ENCODE results near the gene CAVIN4. TPM values are rescaled to one million over a fixed set of nuclear protein-coding genes. Genes with fewer than 3 reads are reported as not detected.

Gene CAVIN4
- total RNA-seq (2014; rRNA removed; shearing (Covaris generic)) = 1.6 and 3.1 TPM in 2 replicates

GRCh38 chr9:100577776-100578448 is at the start of gene CAVIN4:
CAVIN4 (plus strand) TSS chr9:100578079; CDS start chr9:100578144, 65 bp downstream.
- Histone ChIP-seq H3K36me3 (replicated peaks; ENCODE audit: control insufficient read depth, insufficient read depth, low read length) (peaks cover 7% of the 10 kb centered on the region), H3K27me3 (ENCODE audit: control insufficient read depth, insufficient read depth, low read length) (no peaks in the 10 kb centered on the region), H3K4me3 (ENCODE audit: insufficient read depth, low read depth, low read length) (no peak within 1 kb of the TSS)
- no peak for DNase-seq

GRCh38 chr9:100534401-100534800 is 43.5 kb upstream of the CAVIN4 start:
- Histone ChIP-seq H3K27me3 (ENCODE audit: control insufficient read depth, insufficient read depth, low read length) (no peaks in the 10 kb centered on the region), H3K36me3 (replicated peaks; ENCODE audit: control insufficient read depth, insufficient read depth, low read length) (no peaks in the 10 kb centered on the region; the same call in 1 of the 2 replicates), H3K4me3 (ENCODE audit: insufficient read depth, low read depth, low read length) (no peak overlapping the region)
- DNase-seq = no peak

DNA sequence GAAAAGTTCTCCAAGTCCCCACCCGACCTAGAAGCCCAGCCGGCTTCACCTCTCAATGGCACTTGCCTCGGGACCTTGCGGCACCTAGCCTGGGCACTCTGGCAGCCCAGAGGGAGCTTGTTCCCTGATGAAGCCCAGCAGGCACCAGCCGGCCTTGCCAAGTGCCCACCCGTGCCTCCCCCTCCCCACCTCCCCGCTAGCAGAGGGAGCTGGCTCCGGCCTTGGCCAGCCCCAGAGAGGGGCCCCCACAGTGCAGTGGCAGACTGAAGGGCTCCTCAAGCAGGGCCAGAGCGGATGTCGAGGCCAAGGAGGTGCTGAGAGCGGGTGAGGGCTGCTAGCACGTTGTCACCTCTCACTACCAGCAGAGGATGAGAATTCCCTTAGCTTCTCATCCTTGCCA is 37.6 kb upstream of the CAVIN4 start:
- Histone ChIP-seq H3K36me3 (replicated peaks; ENCODE audit: control insufficient read depth, insufficient read depth, low read length) (peaks cover 8% of the 10 kb centered on the region), H3K4me3 (ENCODE audit: insufficient read depth, low read depth, low read length) (no peak overlapping the region), H3K27me3 (ENCODE audit: control insufficient read depth, insufficient read depth, low read length) (no peaks in the 10 kb centered on the region)
- no peak for DNase-seq

DNA sequence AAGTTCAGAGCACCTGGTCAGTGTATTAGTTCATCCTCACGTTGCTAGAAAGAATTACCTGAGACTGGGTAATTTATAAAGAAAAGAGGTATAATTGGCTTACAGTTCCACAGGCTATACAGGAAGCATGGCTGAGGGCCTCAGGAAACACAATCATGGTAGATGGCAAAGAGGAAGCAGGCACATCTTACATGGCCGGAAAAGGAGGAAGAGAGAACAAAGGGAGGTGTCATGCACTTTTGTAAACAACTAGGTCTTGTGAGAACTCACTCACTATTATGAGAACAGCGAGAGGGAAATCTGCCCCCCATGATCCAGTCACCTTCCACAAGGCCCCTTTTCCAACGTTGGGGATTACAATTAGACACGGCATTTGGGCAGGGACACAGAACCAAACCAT is 28.8 kb upstream of the CAVIN4 start:
- H3K36me3 ChIP-seq (replicated peaks; ENCODE audit: control insufficient read depth, insufficient read depth, low read length) = peaks cover 14% of the 10 kb centered on the region

GRCh38 chr9:100554935-100555401 is 22.9 kb upstream of the CAVIN4 start:
- H3K36me3 ChIP-seq (replicated peaks; ENCODE audit: control insufficient read depth, insufficient read depth, low read length) = peaks cover 6% of the 10 kb centered on the region
- H3K4me3 ChIP-seq (ENCODE audit: insufficient read depth, low read depth, low read length) = no peak overlapping the region
- DNase-seq = no peak
- H3K27me3 ChIP-seq (ENCODE audit: control insufficient read depth, insufficient read depth, low read length) = no peaks in the 10 kb centered on the region

More for the DNA sequence above, 28.8 kb upstream of the CAVIN4 start:
- Histone ChIP-seq H3K27me3 (ENCODE audit: control insufficient read depth, insufficient read depth, low read length) (no peaks in the 10 kb centered on the region), H3K4me3 (ENCODE audit: insufficient read depth, low read depth, low read length) (no peak overlapping the region)
- no peak for DNase-seq

DNA sequence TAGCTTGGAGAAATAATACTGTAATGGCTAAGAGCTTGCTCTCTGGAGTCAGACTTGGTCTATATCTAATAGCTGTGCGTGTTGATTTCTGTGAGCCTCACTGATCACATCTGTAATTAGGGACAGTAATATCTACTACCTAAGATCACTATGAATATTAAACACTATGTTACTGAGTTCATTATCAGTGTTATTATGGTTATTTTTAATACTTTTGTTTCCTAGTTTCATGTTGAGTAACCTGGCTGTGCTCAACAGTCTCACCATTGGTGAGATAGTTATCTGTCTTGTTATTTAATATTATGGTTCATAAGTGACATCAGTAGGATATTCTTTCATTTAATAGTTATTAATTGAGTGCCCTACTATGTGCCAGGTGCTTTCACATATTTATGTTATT is 22.4 kb upstream of the CAVIN4 start:
- Histone ChIP-seq H3K4me3 (ENCODE audit: insufficient read depth, low read depth, low read length) (no peak overlapping the region), H3K27me3 (ENCODE audit: control insufficient read depth, insufficient read depth, low read length) (no peaks in the 10 kb centered on the region), H3K36me3 (replicated peaks; ENCODE audit: control insufficient read depth, insufficient read depth, low read length) (peaks cover 5% of the 10 kb centered on the region)
- DNase-seq = no peak

DNA sequence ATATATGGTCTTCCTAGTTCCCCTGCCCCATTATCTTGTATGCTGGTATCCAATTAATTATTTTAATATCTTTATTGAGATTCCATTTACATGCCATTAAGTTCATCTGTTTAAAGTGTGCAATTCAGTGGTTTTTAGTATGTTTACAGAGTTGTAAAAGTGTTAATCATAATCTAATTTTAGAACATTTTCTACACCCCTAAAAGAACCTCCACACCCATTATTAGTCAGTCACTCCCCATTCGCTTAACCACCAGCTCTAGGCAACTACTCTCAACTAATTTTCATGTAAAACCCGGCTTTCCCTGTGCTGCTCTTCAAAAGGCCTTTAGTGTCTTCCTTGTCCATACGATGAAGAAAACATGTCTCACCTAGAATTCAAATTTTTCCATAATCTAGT is 20.8 kb upstream of the CAVIN4 start:
- DNase-seq = no peak
- Histone ChIP-seq H3K4me3 (ENCODE audit: insufficient read depth, low read depth, low read length) (no peak overlapping the region), H3K36me3 (replicated peaks; ENCODE audit: control insufficient read depth, insufficient read depth, low read length) (peaks cover 1% of the 10 kb centered on the region), H3K27me3 (ENCODE audit: control insufficient read depth, insufficient read depth, low read length) (no peaks in the 10 kb centered on the region)

GRCh38 chr9:100561256-100561655 is 16.6 kb upstream of the CAVIN4 start:
- Histone ChIP-seq H3K4me3 (ENCODE audit: insufficient read depth, low read depth, low read length) (no peak overlapping the region), H3K27me3 (ENCODE audit: control insufficient read depth, insufficient read depth, low read length) (no peaks in the 10 kb centered on the region), H3K36me3 (replicated peaks; ENCODE audit: control insufficient read depth, insufficient read depth, low read length) (no peaks in the 10 kb centered on the region; the same call in none of the 2 replicates)
- DNase-seq = no peak

DNA sequence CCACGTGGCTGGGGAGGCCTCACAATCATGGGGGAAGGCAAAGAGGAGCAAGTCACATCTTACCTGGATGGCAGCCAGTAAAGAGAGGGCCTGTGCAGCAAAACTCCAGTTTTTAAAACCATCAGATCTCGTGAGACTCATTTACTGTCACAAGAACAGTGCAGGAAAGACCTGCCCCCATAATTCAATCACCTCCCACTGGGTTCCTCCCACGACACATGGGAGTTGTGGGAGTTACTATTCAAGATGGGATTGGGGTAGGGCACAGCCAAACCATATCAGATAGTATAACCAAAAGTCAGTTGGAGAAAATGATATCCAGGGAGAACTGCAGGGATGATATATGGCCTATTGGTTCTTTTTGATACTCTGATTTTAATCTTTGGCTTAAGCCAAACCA is 10.0 kb upstream of the CAVIN4 start:
- Histone ChIP-seq H3K36me3 (replicated peaks; ENCODE audit: control insufficient read depth, insufficient read depth, low read length) (no peaks in the 10 kb centered on the region; the same call in none of the 2 replicates), H3K27me3 (ENCODE audit: control insufficient read depth, insufficient read depth, low read length) (no peaks in the 10 kb centered on the region), H3K4me3 (ENCODE audit: insufficient read depth, low read depth, low read length) (no peak overlapping the region)
- no peak for DNase-seq

- DNase-seq = no peak
- H3K4me3 ChIP-seq (ENCODE audit: insufficient read depth, low read depth, low read length) = no peak overlapping the region
- H3K36me3 ChIP-seq (replicated peaks; ENCODE audit: control insufficient read depth, insufficient read depth, low read length) = peaks cover 5% of the 10 kb centered on the region; the same call in 1 of the 2 replicates
- H3K27me3 ChIP-seq (ENCODE audit: control insufficient read depth, insufficient read depth, low read length) = no peaks in the 10 kb centered on the region
Measured at GRCh38 chr9:100573655-100574260, 4.1 kb upstream of the CAVIN4 start.

DNA sequence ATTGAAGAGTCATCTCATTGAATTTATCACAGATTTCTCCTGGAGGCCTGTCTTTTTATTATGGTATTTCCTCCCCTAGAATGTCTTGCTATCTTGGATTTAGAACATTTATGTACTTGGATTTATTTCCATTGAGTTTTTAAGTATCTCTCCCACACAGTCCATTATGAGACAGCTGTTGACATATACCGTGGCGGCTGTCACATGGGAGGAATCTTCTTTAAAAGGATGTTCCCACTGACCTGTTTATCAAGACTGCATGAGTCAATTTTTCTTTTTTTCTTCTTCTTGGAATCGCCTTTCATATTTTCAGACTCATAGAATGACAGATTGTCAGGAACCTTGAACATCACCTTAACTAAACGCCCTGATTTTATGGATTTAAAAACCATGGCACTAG is 2.9 kb upstream of the CAVIN4 start:
- H3K36me3 ChIP-seq (replicated peaks; ENCODE audit: control insufficient read depth, insufficient read depth, low read length) = peaks cover 5% of the 10 kb centered on the region; the same call in 1 of the 2 replicates
- H3K4me3 ChIP-seq (ENCODE audit: insufficient read depth, low read depth, low read length) = no peak overlapping the region
- H3K27me3 ChIP-seq (ENCODE audit: control insufficient read depth, insufficient read depth, low read length) = no peaks in the 10 kb centered on the region
- DNase-seq = no peak

DNA sequence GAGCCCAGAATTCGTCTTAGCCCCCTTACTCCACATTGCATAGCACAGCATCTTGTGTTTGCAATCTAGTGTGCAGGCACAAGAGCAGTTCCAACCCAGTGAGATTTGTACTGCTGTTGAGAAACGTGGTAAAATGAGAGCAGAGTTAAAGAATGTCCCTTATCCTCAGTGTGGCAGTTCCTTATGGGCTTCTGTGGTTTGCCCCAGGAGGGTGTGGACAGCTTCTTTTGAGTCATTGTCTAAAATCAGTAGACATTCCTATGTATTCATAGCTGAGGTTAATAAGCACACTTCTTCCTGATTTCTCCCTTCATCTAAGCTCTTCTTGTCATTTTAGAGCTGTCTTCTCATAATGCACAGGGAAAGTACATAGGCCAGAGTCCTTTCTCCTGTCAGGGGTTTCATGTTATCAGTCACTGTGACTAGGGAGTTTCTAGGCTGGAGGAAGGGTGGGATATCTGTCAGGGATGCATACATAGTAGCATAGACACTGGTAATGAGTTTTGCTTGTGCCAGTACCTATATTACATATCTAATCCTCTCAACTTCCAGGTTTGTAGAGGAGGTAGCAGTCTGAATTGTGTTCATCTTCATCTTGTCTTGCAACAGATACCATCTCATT is 2.0 kb upstream of the CAVIN4 start:
- no peaks in the 10 kb centered on the region for H3K27me3 ChIP-seq (ENCODE audit: control insufficient read depth, insufficient read depth, low read length)
- peaks cover 5% of the 10 kb centered on the region; the same call in 1 of the 2 replicates for H3K36me3 ChIP-seq (replicated peaks; ENCODE audit: control insufficient read depth, insufficient read depth, low read length)
- no peak overlapping the region for H3K4me3 ChIP-seq (ENCODE audit: insufficient read depth, low read depth, low read length)
- DNase-seq = no peak

GRCh38 chr9:100578610-100579009 is 731 bp downstream of the CAVIN4 start:
- Histone ChIP-seq H3K36me3 (replicated peaks; ENCODE audit: control insufficient read depth, insufficient read depth, low read length) (peaks cover 9% of the 10 kb centered on the region), H3K4me3 (ENCODE audit: insufficient read depth, low read depth, low read length) (no peak overlapping the region), H3K27me3 (ENCODE audit: control insufficient read depth, insufficient read depth, low read length) (no peaks in the 10 kb centered on the region)
- no peak for DNase-seq

GRCh38 chr9:100579665-100580064 is 1.8 kb downstream of the CAVIN4 start:
- Histone ChIP-seq H3K27me3 (ENCODE audit: control insufficient read depth, insufficient read depth, low read length) (no peaks in the 10 kb centered on the region), H3K4me3 (ENCODE audit: insufficient read depth, low read depth, low read length) (no peak overlapping the region), H3K36me3 (replicated peaks; ENCODE audit: control insufficient read depth, insufficient read depth, low read length) (peaks cover 10% of the 10 kb centered on the region)
- no peak for DNase-seq

DNA sequence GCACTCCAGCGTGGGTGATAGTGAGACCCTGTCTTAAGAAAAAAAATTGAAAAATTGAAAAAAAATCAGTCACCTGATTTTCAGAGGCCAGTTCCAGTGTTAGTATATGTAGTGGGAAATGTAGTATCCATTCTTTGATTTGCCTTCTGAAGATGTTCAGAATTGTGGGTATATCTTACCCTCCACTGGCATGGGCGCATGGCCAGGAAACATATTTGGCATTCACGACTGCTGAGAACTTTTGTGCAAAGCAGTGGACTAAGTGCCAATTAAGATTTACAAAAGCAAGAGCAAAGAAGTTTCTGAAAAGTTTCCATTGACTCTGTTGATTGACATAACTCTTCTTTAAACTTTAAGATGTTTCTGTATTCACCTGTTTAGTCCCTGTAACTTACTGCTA is 2.4 kb downstream of the CAVIN4 start:
- Histone ChIP-seq H3K27me3 (ENCODE audit: control insufficient read depth, insufficient read depth, low read length) (no peaks in the 10 kb centered on the region), H3K4me3 (ENCODE audit: insufficient read depth, low read depth, low read length) (no peak overlapping the region), H3K36me3 (replicated peaks; ENCODE audit: control insufficient read depth, insufficient read depth, low read length) (peaks cover 10% of the 10 kb centered on the region)
- no peak for DNase-seq
